A549 (cell line): Measurements from ENCODE around the gene MED10. TPM values are rescaled to one million over a fixed set of nuclear protein-coding genes. Genes with fewer than 3 reads are reported as not detected.
A peak's percentile ranks its signal among the peaks of the same experiment; 100 is the strongest.

Experiments
- ATAC-seq, 2 experiments: fragments of 200-7000 bp in 1 of 2; fragments of >200 bp in 1 of 2; cut with Nextera tagmentation in 1 of 2; cut with Tn5 transposase in 1 of 2; 3 replicates each; pipeline versions ENCODE4 v1.8.0 to v1.9.1; 2018 to 2020; ENCODE audit warnings: mild to moderate bottlenecking in 1 of 2, moderate library complexity in 1 of 2
- CTCF ChIA-PET: fragments of 300-600 bp; sonication (Branson Sonifier 250); formaldehyde crosslinking; extraction: SDS; loops from one replicate; lab custom pipeline; 2021; ENCODE audit warnings: antibody characterized with exemption, inconsistent platforms; lab: Yijun Ruan, JAX
- POLR2A ChIA-PET: fragments of 350-600 bp; formaldehyde crosslinking; extraction: SDS; loops from one replicate; lab custom pipeline; 2021; ENCODE audit warnings: antibody characterized with exemption, inconsistent platforms; lab: Yijun Ruan, JAX
- DNase-seq, 2 experiments: peaks; one replicate each; pipeline versions ENCODE4 v3.0.0 to v3.0.0-alpha.2; 2011 to 2016; ENCODE audit warnings: low read depth in 1 of 2, low spot score in 1 of 2
- FAIRE-seq: peaks from 2 replicates; lab custom pipeline; 2011; peaks lifted over from hg19 to GRCh38; lab: Jason Lieb, UNC
- H3K27ac ChIP-seq, 2 experiments: fragments of >200 bp; sonication (Bioruptor Twin); formaldehyde crosslinking; 3 replicates each; pipeline ENCODE4 v1.5.1; 2016 to 2017
- H3K4me1 ChIP-seq: fragments of >200 bp; sonication (Bioruptor Twin); formaldehyde crosslinking; 3 replicates; pipeline ENCODE4 v1.6.1; 2016
- H3K4me2 ChIP-seq: fragments of >200 bp; sonication (Bioruptor Twin); formaldehyde crosslinking; 3 replicates; pipeline ENCODE4 v1.6.1; 2016
- H3K4me3 ChIP-seq: fragments of >200 bp; sonication (Bioruptor Twin); formaldehyde crosslinking; 3 replicates; pipeline ENCODE4 v1.5.1; 2016
- H3K9me3 ChIP-seq: fragments of >200 bp; sonication (Bioruptor Twin); formaldehyde crosslinking; 3 replicates; pipeline ENCODE4 v1.6.1; 2016
- ATOH8 ChIP-seq: fragments of 250-450 bp; sonication (Bioruptor Pico); IDR thresholded peaks from 2 replicates; pipeline ENCODE4 v1.5.0; 2020; ENCODE audit warnings: low read depth, mild to moderate bottlenecking, moderate library complexity
- BHLHE40 ChIP-seq: IDR thresholded peaks from 2 replicates; pipeline ENCODE4 v1.6.1; 2012; ENCODE audit warnings: low read depth, low read length, inconsistent platforms
- CHD4 ChIP-seq: fragments of 200-600 bp; sonication (generic); IDR thresholded peaks from 2 replicates; pipeline ENCODE4 v1.6.1; 2016; ENCODE audit warnings: antibody characterized with exemption, mild to moderate bottlenecking, borderline replicate concordance
- CTCF ChIP-seq: fragments of >200 bp; sonication (Bioruptor Twin); formaldehyde crosslinking; IDR thresholded peaks from 3 replicates; pipeline ENCODE4 v1.5.1; 2016
- EHMT2 ChIP-seq: fragments of 200-600 bp; sonication (generic); IDR thresholded peaks from 2 replicates; pipeline ENCODE4 v1.6.1; 2016; ENCODE audit warnings: antibody characterized with exemption, low read depth, mild to moderate bottlenecking, moderate library complexity
- ESRRA ChIP-seq: fragments of 150-350 bp; IDR thresholded peaks from 2 replicates; pipeline ENCODE4 v1.6.1; 2014; ENCODE audit warnings: mild to moderate bottlenecking, low read length, borderline replicate concordance
- FOSB ChIP-seq: fragments of 250-450 bp; sonication (Bioruptor Pico); IDR thresholded peaks from 2 replicates; pipeline ENCODE4 v1.5.0; 2020; ENCODE audit warnings: mild to moderate bottlenecking, moderate library complexity
- HDAC2 ChIP-seq: fragments of 200-600 bp; sonication (generic); IDR thresholded peaks from 2 replicates; pipeline ENCODE4 v1.6.1; 2016
- JUNB ChIP-seq: fragments of >200 bp; sonication (Bioruptor Twin); formaldehyde crosslinking; IDR thresholded peaks from 2 replicates; pipeline ENCODE4 v1.6.1; 2016
- KDM1A ChIP-seq: fragments of 200-600 bp; sonication (generic); IDR thresholded peaks from 2 replicates; pipeline ENCODE4 v1.6.1; 2016; ENCODE audit warnings: low read depth, mild to moderate bottlenecking
- MAFK ChIP-seq: fragments of 450-650 bp; IDR thresholded peaks from 2 replicates; pipeline ENCODE4 v1.6.1; 2014; ENCODE audit not compliant: partially characterized antibody
- MAZ ChIP-seq: fragments of 150-350 bp; IDR thresholded peaks from 2 replicates; pipeline ENCODE4 v1.6.1; 2014; ENCODE audit warnings: antibody characterized with exemption, low read depth, low read length, borderline replicate concordance
- NPAS2 ChIP-seq: fragments of 250-450 bp; sonication (Bioruptor Pico); IDR thresholded peaks from 2 replicates; pipeline ENCODE4 v1.8.0; 2022; ENCODE audit warnings: mild to moderate bottlenecking, moderate library complexity, borderline replicate concordance
- PBX3 ChIP-seq: IDR thresholded peaks from 2 replicates; pipeline ENCODE4 v1.6.1; 2012
- PHF8 ChIP-seq: fragments of 200-600 bp; sonication (generic); IDR thresholded peaks from 2 replicates; pipeline ENCODE4 v1.6.1; 2016; ENCODE audit warnings: low read depth, mild to moderate bottlenecking, antibody characterized with exemption, moderate library complexity, borderline replicate concordance
- RAD21 ChIP-seq, 2 experiments: fragments of >200 bp in 1 of 2; sonication (Bioruptor Twin) in 1 of 2; formaldehyde crosslinking in 1 of 2; IDR thresholded peaks in 1 of 2; conservative IDR thresholded peaks in 1 of 2; 2 replicates in 1 of 2; 3 replicates in 1 of 2; pipeline ENCODE4 v1.6.1; 2012 to 2018; ENCODE audit warnings: inconsistent platforms in 1 of 2
- REST ChIP-seq: fragments of 200-600 bp; sonication (generic); IDR thresholded peaks from 2 replicates; pipeline ENCODE4 v1.6.1; 2016; ENCODE audit warnings: antibody characterized with exemption, mild to moderate bottlenecking, moderate library complexity
- SMC3 ChIP-seq: fragments of >200 bp; sonication (Bioruptor Twin); formaldehyde crosslinking; IDR thresholded peaks from 3 replicates; pipeline ENCODE4 v1.6.1; 2018; ENCODE audit warnings: inconsistent platforms
- SREBF2 ChIP-seq: fragments of 450-650 bp; IDR thresholded peaks from 2 replicates; pipeline ENCODE4 v1.6.1; 2014; ENCODE audit warnings: mild to moderate bottlenecking, moderate library complexity
- USF2 ChIP-seq: fragments of 450-650 bp; IDR thresholded peaks from 2 replicates; pipeline ENCODE4 v1.6.1; 2014; ENCODE audit warnings: antibody characterized with exemption
- ZC3H11A ChIP-seq: fragments of 450-650 bp; IDR thresholded peaks from 2 replicates; pipeline ENCODE4 v1.6.1; 2014; ENCODE audit warnings: antibody characterized with exemption, mild to moderate bottlenecking
- ZNF302 ChIP-seq: fragments of 250-450 bp; sonication (Bioruptor Pico); IDR thresholded peaks from 2 replicates; pipeline ENCODE4 v1.9.0; 2021; ENCODE audit warnings: inconsistent platforms, mild to moderate bottlenecking, moderate library complexity
- WGBS: methylation state at CpG from one replicate; pipeline ENCODE4 v1.1.6; 2017; ENCODE audit errors: missing lambda C conversion rate; 5-methylcytosine and 5-hydroxymethylcytosine counted together
- polyA plus RNA-seq, 4 experiments: library from polyadenylated mRNA; depleted of rRNA in 3 of 4; stranded (reverse); fragments of >200 nt; fragmentation: RNase III in 1 of 4; extraction: RNeasy Plus Mini Kit Qiagen cat#74134 plus additional on column Dnase treatment in 1 of 4; gene quantifications; 2 replicates in 3 of 4; 3 replicates in 1 of 4; pipeline ENCODE4 v1.2.3, GENCODE V29; 2011 to 2017

Gene MED10
- polyA plus RNA-seq, 2 of the 4 experiments (the other 2 are of a cell fraction) = 56.7 to 59.4 TPM

GRCh38 chr5:6333182-6333905 is 45.0 kb downstream of the MED10 start:
- TF ChIP-seq SMC3 = no peak
- no peak for TF ChIP-seq BHLHE40
- TF ChIP-seq PHF8 = no peak
- TF ChIP-seq PBX3 = no peak
- no peak for TF ChIP-seq FOSB (CRISPR knock-in tag)
- no peak for TF ChIP-seq RAD21 (conservative IDR thresholded peaks at IDR 0.05 in 1 of 2, IDR thresholded peaks at IDR 0.05 in 1 of 2)
- no peak for TF ChIP-seq HDAC2
- TF ChIP-seq ZNF302 = no peak
- no peak for FAIRE-seq
- 26% methylated on average over 5 of the region's 5 CpGs for WGBS
- ChIA-PET POLR2A (no interaction called here), CTCF (no interaction called here)
- Histone ChIP-seq H3K4me1 (no peaks in the 10 kb centered on the region), H3K4me3 (no peak overlapping the region), H3K27ac (no peak overlapping the region), H3K9me3 (no peaks in the 10 kb centered on the region), H3K4me2 (no peak overlapping the region)
- no peak for DNase-seq
- ATAC-seq = no peak

- H3K4me1 ChIP-seq = no peaks in the 10 kb centered on the region
- no peak overlapping the region for H3K4me3 ChIP-seq
- CTCF ChIA-PET = no interaction called here
- no peaks in the 10 kb centered on the region for H3K9me3 ChIP-seq
- TF ChIP-seq SREBF2 = no peak
- no peak for TF ChIP-seq CTCF
- peak; percentile 89; the same call in 1 of the 2 replicates for TF ChIP-seq EHMT2
- TF ChIP-seq KDM1A = no peak
- TF ChIP-seq USF2 = no peak
- TF ChIP-seq ATOH8 (CRISPR knock-in tag) = no peak
- peak; percentile 94 for TF ChIP-seq REST
- TF ChIP-seq MAFK = no peak
- TF ChIP-seq ESRRA = no peak
- no peak for TF ChIP-seq NPAS2
- no peak for TF ChIP-seq JUNB
- no peak for TF ChIP-seq HDAC2
- no peak for TF ChIP-seq MAZ
- TF ChIP-seq ZC3H11A = no peak
- no peak for TF ChIP-seq CHD4
- TF ChIP-seq, all 56 proteins: peak for 2
- Histone ChIP-seq H3K27ac (no peak overlapping the region), H3K4me2 (no peak overlapping the region)
- ATAC-seq (no peak; a peak in 1 of 6 replicates), FAIRE-seq (no peak), DNase-seq (peak in 1 of 2 experiments; percentile 25)
- POLR2A ChIA-PET = no interaction called here
- WGBS = 5% methylated on average over 3 of the region's 3 CpGs
Measured at GRCh38 chr5:6328173-6328572, 50.2 kb downstream of the MED10 start.
